Fibroblast of lung (primary cell): ENCODE measurements around the gene B2M.

Experiments used
- EZH2 ChIP-seq: IDR thresholded peaks from 2 replicates; pipeline ENCODE4 v1.5.1; 2012; ENCODE audit warnings: low read length, control low read depth, mild to moderate bottlenecking; ENCODE audit errors: missing control alignments
- TF ChIP-seq, protein P1 (sequence below), 2 donors: IDR thresholded peaks in 1 of 2; conservative IDR thresholded peaks in 1 of 2; 1 replicate in 1 of 2; 2 replicates in 1 of 2; pipeline ENCODE4 v1.5.1; 2011 to 2012; ENCODE audit warnings: low read length in 2 of 2, control low read depth in 1 of 2, inconsistent platforms in 1 of 2, low read depth in 1 of 2, mild to moderate bottlenecking in 1 of 2

- TF ChIP-seq, protein P1, sequence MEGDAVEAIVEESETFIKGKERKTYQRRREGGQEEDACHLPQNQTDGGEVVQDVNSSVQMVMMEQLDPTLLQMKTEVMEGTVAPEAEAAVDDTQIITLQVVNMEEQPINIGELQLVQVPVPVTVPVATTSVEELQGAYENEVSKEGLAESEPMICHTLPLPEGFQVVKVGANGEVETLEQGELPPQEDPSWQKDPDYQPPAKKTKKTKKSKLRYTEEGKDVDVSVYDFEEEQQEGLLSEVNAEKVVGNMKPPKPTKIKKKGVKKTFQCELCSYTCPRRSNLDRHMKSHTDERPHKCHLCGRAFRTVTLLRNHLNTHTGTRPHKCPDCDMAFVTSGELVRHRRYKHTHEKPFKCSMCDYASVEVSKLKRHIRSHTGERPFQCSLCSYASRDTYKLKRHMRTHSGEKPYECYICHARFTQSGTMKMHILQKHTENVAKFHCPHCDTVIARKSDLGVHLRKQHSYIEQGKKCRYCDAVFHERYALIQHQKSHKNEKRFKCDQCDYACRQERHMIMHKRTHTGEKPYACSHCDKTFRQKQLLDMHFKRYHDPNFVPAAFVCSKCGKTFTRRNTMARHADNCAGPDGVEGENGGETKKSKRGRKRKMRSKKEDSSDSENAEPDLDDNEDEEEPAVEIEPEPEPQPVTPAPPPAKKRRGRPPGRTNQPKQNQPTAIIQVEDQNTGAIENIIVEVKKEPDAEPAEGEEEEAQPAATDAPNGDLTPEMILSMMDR (conservative IDR thresholded peaks at IDR 0.05 in 1 of 2, IDR thresholded peaks at IDR 0.05 in 1 of 2; ENCODE audit: low read depth in 1 of 2, low read length in 2 of 2): no peak
- no peak for TF ChIP-seq EZH2
Measured at GRCh38 chr15:44716983-44717602, 5.8 kb downstream of the B2M start.
